RWPE2 (cell line): ENCODE measurements around the gene MMD.
A peak's percentile ranks its signal among the peaks of the same experiment; 100 is the strongest.

Source experiments
- ATAC-seq: fragments of 200-7000 bp; cut with Tn5 transposase; 3 replicates; pipeline ENCODE4 v1.9.1; 2021; ENCODE audit warnings: low read depth
- DNase-seq: peaks from one replicate; pipeline ENCODE4 v3.0.0-alpha.2; 2020; ENCODE audit warnings: low spot score
- H3K27ac ChIP-seq: fragments of 450-650 bp; 2 replicates; pipeline ENCODE4 v1.5.1; 2017; ENCODE audit warnings: mild to moderate bottlenecking; ENCODE audit not compliant: poor library complexity, severe bottlenecking
- H3K27me3 ChIP-seq: fragments of 250-450 bp; sonication (Bioruptor Pico); 2 replicates; pipeline ENCODE4 v1.5.1; 2021; ENCODE audit warnings: mild to moderate bottlenecking, moderate library complexity; ENCODE audit not compliant: insufficient read depth, poor library complexity, severe bottlenecking
- H3K36me3 ChIP-seq: fragments of 250-450 bp; sonication (Bioruptor Pico); 2 replicates; pipeline ENCODE4 v1.5.1; 2020; ENCODE audit warnings: low read depth, mild to moderate bottlenecking, moderate library complexity
- H3K4me1 ChIP-seq: fragments of 250-450 bp; sonication (Bioruptor Pico); 2 replicates; pipeline ENCODE4 v1.5.1; 2021; ENCODE audit warnings: mild to moderate bottlenecking, moderate library complexity; ENCODE audit not compliant: insufficient read depth, poor library complexity, severe bottlenecking
- H3K4me3 ChIP-seq: fragments of 250-450 bp; sonication (Bioruptor Pico); 2 replicates; pipeline ENCODE4 v1.5.1; 2021; ENCODE audit warnings: mild to moderate bottlenecking, moderate library complexity; ENCODE audit not compliant: severe bottlenecking
- H3K9me3 ChIP-seq: fragments of 250-450 bp; sonication (Bioruptor Pico); 2 replicates; pipeline ENCODE4 v1.5.1; 2021; ENCODE audit warnings: mild to moderate bottlenecking, moderate library complexity; ENCODE audit not compliant: severe bottlenecking
- CTCF ChIP-seq: fragments of 450-650 bp; IDR thresholded peaks from one replicate; pipeline ENCODE4 v1.5.1; 2017; ENCODE audit warnings: mild to moderate bottlenecking, moderate library complexity; ENCODE audit not compliant: poor library complexity, severe bottlenecking

The MMD gene

GRCh38 chr17:55462234-55462633 lies 40.6 kb upstream of the MMD start:
- peaks cover 17% of the 10 kb centered on the region for H3K4me1 ChIP-seq
- H3K9me3 ChIP-seq, result no peaks in the 10 kb centered on the region
- H3K27ac ChIP-seq, result no peak overlapping the region
- no peaks in the 10 kb centered on the region for H3K36me3 ChIP-seq
- no peak overlapping the region for H3K4me3 ChIP-seq
- no peaks in the 10 kb centered on the region for H3K27me3 ChIP-seq
- ATAC-seq (no peak), DNase-seq (no peak)
- TF ChIP-seq CTCF, result no peak

- DNase-seq (no peak), ATAC-seq (peak; percentile 56)
- H3K9me3 ChIP-seq, result no peaks in the 10 kb centered on the region
- peaks cover 39% of the 10 kb centered on the region for H3K4me1 ChIP-seq
- H3K27ac ChIP-seq, result no peak overlapping the region
- no peak for TF ChIP-seq CTCF
- H3K4me3 ChIP-seq, result no peak overlapping the region
- no peaks in the 10 kb centered on the region for H3K36me3 ChIP-seq
- no peaks in the 10 kb centered on the region for H3K27me3 ChIP-seq
Measured at GRCh38 chr17:55458978-55459377, 37.3 kb upstream of the MMD start.

GRCh38 chr17:55458287-55458900 lies 36.8 kb upstream of the MMD start:
- no peak overlapping the region for H3K4me3 ChIP-seq
- no peak overlapping the region for H3K27ac ChIP-seq
- no peak for ATAC-seq
- no peaks in the 10 kb centered on the region for H3K9me3 ChIP-seq
- no peak for DNase-seq
- H3K4me1 ChIP-seq, result peaks cover 42% of the 10 kb centered on the region
- no peak for TF ChIP-seq CTCF
- no peaks in the 10 kb centered on the region for H3K36me3 ChIP-seq
- H3K27me3 ChIP-seq, result no peaks in the 10 kb centered on the region

- no peak for ATAC-seq
- Histone ChIP-seq H3K27ac (no peak overlapping the region), H3K27me3 (no peaks in the 10 kb centered on the region), H3K36me3 (no peaks in the 10 kb centered on the region), H3K4me1 (peaks cover 55% of the 10 kb centered on the region), H3K4me3 (no peak overlapping the region), H3K9me3 (no peaks in the 10 kb centered on the region)
- TF ChIP-seq CTCF, result no peak
- DNase-seq, result no peak
Measured at GRCh38 chr17:55456307-55457240, 34.9 kb upstream of the MMD start.
